ENCODE data around the gene RBM47.

- TF ChIP-seq SP1 (IDR thresholded peaks at IDR 0.05) (no peak), FOXM1 (IDR thresholded peaks at IDR 0.05; ENCODE audit: borderline replicate concordance) (no peak), BHLHE40 (IDR thresholded peaks at IDR 0.05; ENCODE audit: borderline replicate concordance) (no peak), FOXA1 (IDR thresholded peaks at IDR 0.05) (no peak), L3MBTL2 (conservative IDR thresholded peaks at IDR 0.05) (no peak), SUZ12 (IDR thresholded peaks at IDR 0.05) (no peak), TARDBP (IDR thresholded peaks at IDR 0.05) (no peak), LEF1 (IDR thresholded peaks at IDR 0.05; ENCODE audit: borderline replicate concordance) (no peak), HDGF (IDR thresholded peaks at IDR 0.05; ENCODE audit: borderline replicate concordance) (no peak), ZNF384 (IDR thresholded peaks at IDR 0.05) (no peak), PKNOX1 (IDR thresholded peaks at IDR 0.05) (no peak), ARNT (IDR thresholded peaks at IDR 0.05) (no peak)
Measured at GRCh38 chr4:40622913-40623312, 6.8 kb downstream of the RBM47 start.
